PFSK-1 (cell line): Measurements from ENCODE around the gene EGF.

Experiments used
- FOXP2 ChIP-seq: optimal IDR thresholded peaks from 2 replicates; pipeline ENCODE3; 2011; ENCODE audit warnings: borderline replicate concordance, control low read depth, inconsistent platforms; ENCODE audit not compliant: insufficient read depth; ENCODE audit errors: extremely low read length, extremely low read depth
- POLR2AphosphoS5 ChIP-seq: IDR thresholded peaks from 2 replicates; pipeline ENCODE4 v1.6.1; 2012; ENCODE audit warnings: low read depth, mild to moderate bottlenecking, control low read depth, low read length, moderate library complexity
- SIN3A ChIP-seq: IDR thresholded peaks from 2 replicates; pipeline ENCODE4 v1.6.1; 2012; ENCODE audit warnings: mild to moderate bottlenecking, low read length, moderate library complexity, borderline replicate concordance; ENCODE audit not compliant: insufficient read depth
- TAF1 ChIP-seq: IDR thresholded peaks from 2 replicates; pipeline ENCODE4 v1.6.1; 2012; ENCODE audit warnings: low read length, control low read depth, borderline replicate concordance; ENCODE audit not compliant: insufficient read depth
- TF ChIP-seq, protein P1 (sequence below), 2 experiments: IDR thresholded peaks; 2 replicates each; pipeline versions ENCODE4 v1.6.1 to v1.8.0; 2011 to 2012; ENCODE audit warnings: low read depth in 2 of 2, low read length in 2 of 2, control low read depth in 1 of 2, inconsistent platforms in 1 of 2, mild to moderate bottlenecking in 1 of 2, moderate library complexity in 1 of 2; ENCODE audit not compliant: insufficient read depth in 1 of 2

The EGF gene

DNA sequence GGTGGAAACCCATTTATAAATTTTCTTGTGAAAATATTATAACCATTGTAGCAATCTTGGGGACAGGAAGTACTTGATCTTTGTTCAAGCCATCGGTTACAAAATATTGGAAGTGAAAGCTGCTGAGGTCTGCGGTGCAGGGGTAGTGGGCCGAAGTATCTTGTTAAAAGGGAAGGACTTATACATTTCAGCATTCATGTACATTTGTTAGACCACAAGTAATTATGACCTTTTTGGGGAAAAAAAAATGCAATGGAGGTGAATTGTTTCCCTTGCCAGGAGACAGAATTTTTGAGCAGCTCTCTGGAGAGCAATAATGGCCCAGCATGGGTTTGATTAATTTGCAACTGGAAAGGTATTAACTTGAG is 121.3 kb downstream of the EGF start:
- TF ChIP-seq SIN3A (no peak), TAF1 (no peak), POLR2AphosphoS5 (no peak), FOXP2 (no peak)
- TF ChIP-seq, protein P1, sequence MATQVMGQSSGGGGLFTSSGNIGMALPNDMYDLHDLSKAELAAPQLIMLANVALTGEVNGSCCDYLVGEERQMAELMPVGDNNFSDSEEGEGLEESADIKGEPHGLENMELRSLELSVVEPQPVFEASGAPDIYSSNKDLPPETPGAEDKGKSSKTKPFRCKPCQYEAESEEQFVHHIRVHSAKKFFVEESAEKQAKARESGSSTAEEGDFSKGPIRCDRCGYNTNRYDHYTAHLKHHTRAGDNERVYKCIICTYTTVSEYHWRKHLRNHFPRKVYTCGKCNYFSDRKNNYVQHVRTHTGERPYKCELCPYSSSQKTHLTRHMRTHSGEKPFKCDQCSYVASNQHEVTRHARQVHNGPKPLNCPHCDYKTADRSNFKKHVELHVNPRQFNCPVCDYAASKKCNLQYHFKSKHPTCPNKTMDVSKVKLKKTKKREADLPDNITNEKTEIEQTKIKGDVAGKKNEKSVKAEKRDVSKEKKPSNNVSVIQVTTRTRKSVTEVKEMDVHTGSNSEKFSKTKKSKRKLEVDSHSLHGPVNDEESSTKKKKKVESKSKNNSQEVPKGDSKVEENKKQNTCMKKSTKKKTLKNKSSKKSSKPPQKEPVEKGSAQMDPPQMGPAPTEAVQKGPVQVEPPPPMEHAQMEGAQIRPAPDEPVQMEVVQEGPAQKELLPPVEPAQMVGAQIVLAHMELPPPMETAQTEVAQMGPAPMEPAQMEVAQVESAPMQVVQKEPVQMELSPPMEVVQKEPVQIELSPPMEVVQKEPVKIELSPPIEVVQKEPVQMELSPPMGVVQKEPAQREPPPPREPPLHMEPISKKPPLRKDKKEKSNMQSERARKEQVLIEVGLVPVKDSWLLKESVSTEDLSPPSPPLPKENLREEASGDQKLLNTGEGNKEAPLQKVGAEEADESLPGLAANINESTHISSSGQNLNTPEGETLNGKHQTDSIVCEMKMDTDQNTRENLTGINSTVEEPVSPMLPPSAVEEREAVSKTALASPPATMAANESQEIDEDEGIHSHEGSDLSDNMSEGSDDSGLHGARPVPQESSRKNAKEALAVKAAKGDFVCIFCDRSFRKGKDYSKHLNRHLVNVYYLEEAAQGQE (IDR thresholded peaks at IDR 0.05; ENCODE audit: insufficient read depth in 1 of 2, low read depth in 2 of 2, low read length in 2 of 2) = no peak

DNA sequence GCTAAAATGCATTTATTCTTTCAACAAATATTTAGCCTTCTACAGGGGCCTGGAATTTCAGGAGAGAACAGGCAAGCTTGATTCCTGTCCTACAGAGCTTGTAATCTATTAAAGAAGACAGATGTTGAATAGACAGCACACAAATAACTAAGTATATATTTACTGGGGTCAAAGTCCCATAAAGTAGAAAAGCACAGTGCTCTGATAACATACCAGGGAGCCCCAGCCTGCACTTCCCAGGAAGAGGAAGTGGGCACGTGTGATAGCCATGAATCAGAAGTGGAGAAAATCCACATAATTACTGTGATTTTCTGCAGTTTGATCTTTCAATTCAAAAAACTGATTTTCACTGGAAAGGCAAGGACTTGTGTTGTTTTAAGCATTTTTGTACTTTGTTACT is 129.1 kb downstream of the EGF start:
- TF ChIP-seq, protein P1 (IDR thresholded peaks at IDR 0.05; ENCODE audit: insufficient read depth in 1 of 2, low read depth in 2 of 2, low read length in 2 of 2) = no peak
- TF ChIP-seq SIN3A = no peak
- TF ChIP-seq FOXP2 = no peak
- TF ChIP-seq POLR2AphosphoS5 = no peak
- TF ChIP-seq TAF1 = no peak

DNA sequence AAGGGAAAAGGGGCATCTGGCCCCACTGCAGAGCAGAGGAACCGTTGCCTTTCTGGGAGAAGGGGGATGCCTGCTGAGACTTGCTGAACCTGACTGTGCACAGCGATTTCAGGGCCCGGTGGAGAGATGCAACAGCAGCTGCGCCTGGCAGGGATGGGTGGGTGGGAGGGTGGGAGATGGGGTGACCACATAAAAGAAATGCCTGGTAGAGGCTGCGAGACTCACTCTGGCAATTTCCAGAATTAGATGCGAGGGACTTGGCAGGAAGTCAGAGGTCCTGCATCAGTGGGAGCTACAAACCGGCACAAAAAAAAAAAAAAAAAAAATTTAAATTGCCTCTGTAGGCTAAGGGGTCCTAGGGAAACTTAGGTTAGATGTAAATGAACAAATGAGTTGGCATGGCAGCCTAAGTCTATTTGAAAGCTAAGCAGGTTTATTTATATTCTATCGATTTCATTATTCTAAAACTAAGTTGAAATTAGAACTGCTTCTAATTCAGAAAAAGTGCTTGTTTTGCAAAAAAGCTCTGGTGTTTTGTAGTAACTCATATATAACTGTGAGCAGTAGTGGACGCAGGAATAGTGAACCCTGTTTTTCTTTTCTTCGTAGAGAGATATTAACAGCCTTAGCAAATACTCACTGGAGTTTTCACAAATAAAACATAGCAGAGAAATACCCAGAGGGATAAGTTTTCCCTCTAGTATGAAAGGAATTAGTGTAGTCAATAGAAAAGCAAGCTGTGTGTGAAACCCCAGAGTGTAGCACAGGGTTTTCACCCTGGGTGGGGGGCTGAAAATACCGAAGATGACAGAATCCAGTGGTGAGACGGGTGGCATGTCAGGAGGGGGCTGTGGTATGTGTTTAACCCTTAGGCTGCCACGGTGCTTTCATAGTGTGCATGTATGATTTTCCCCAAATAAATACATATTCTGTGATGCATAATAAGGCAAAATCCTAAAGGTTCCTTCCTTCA is 130.1 kb downstream of the EGF start:
- TF ChIP-seq, protein P1 (IDR thresholded peaks at IDR 0.05; ENCODE audit: insufficient read depth in 1 of 2, low read depth in 2 of 2, low read length in 2 of 2) = no peak
- TF ChIP-seq FOXP2 = no peak
- no peak for TF ChIP-seq TAF1
- no peak for TF ChIP-seq SIN3A

DNA sequence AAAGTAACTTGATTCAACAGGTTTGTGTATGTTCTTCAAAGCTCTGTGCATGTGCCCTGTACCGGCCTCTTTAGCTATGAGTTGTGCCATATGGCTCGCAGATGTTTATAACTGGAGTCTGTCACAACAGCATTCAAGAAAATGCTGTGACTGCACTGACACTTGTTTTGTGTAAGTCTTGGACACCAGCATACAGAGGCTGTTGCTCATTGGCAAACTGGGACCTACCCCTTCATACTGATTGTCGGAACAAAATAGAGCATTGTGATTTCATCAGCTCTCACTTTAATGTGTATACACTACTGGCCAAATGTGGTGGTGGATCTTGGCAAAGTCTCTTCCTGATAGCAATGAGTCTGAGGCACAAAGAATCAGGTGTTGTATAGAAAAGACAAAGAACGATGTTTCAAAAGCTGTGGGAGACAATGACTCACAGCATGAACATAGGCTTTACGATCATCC is 133.9 kb downstream of the EGF start:
- TF ChIP-seq TAF1 (no peak), POLR2AphosphoS5 (no peak), FOXP2 (no peak), SIN3A (no peak)
- TF ChIP-seq, protein P1 (IDR thresholded peaks at IDR 0.05; ENCODE audit: insufficient read depth in 1 of 2, low read depth in 2 of 2, low read length in 2 of 2) = no peak
